H1 (cell line): ENCODE data around the gene HOXD12. TPM values are rescaled to one million over a fixed set of nuclear protein-coding genes. Genes with fewer than 3 reads are reported as not detected.

Experiments used
- RFX5 ChIP-seq: IDR thresholded peaks from 2 replicates; pipeline ENCODE4 v1.6.1; 2011; ENCODE audit warnings: low read depth, low read length, improper control_type of control experiment, borderline replicate concordance
- polyA plus RNA-seq, 7 experiments: library from polyadenylated mRNA; depleted of rRNA in 3 of 7; stranded (reverse) in 5 of 7; unstranded in 2 of 7; fragments of >200 nt in 5 of 7; fragments of 200-250 nt in 2 of 7; gene quantifications; 1 replicate in 5 of 7; 2 replicates in 1 of 7; 4 replicates in 1 of 7; pipeline versions ENCODE4 v1.2.1 to v1.2.3, GENCODE V29; 2011 to 2013; ENCODE audit warnings: missing spikeins in 2 of 7, mixed read lengths in 2 of 7
- total RNA-seq: library from RNA; stranded (reverse); fragmentation: NEBNext Ultra II Directional; extraction: Animal tissue kit (Norgen Biotek cat#: 25700); gene quantifications from 2 replicates; pipeline ENCODE4 v1.2.1, GENCODE V29; 2021
- TF ChIP-seq, protein P1 (sequence below): fragments of 300-600 bp; sonication (generic); IDR thresholded peaks from 2 replicates; pipeline ENCODE4 v1.7.1; 2012; ENCODE audit warnings: low read length, moderate library complexity, mild to moderate bottlenecking, inconsistent platforms; ENCODE audit not compliant: insufficient replicate concordance

Gene HOXD12
- total and polyA plus RNA-seq, 2 of the 8 experiments (the other 6 are each of a cell fraction or from before 2014, with no cell fraction given), result not detected

DNA sequence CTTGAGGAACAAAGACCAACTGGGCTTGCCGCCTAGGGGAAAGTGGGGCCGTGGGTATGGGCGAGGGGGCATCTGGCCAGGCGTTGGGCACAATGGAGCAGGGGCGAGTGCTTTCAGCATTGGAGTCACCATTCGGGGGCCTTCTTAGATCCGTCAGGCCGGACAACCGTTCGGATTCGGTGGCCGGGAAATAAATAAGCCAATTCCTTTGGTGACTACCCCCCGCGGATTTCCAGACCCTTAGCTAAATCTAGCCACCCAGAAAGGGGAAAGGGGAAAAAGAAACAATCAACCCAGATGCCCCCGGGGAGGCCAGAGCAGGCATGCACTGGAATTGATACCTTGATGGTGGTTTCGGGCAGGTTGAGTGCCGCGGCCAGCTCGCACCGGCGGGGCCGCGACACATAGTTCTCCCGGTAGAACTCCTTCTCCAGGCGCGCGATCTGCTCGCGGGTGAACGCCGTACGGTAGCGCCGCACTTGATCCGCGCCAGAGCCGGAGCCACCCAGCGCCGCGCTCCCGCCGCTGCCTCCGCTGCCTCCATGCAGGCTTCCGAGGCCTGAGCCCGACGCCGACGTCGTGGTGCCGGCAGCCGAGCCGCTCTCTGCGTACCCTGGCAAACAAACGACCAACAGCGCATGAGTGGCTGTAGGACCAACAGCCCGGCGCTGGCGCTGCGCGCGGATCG, 17.6 kb upstream of the HOXD12 start (continued):
- TF ChIP-seq, protein P1, sequence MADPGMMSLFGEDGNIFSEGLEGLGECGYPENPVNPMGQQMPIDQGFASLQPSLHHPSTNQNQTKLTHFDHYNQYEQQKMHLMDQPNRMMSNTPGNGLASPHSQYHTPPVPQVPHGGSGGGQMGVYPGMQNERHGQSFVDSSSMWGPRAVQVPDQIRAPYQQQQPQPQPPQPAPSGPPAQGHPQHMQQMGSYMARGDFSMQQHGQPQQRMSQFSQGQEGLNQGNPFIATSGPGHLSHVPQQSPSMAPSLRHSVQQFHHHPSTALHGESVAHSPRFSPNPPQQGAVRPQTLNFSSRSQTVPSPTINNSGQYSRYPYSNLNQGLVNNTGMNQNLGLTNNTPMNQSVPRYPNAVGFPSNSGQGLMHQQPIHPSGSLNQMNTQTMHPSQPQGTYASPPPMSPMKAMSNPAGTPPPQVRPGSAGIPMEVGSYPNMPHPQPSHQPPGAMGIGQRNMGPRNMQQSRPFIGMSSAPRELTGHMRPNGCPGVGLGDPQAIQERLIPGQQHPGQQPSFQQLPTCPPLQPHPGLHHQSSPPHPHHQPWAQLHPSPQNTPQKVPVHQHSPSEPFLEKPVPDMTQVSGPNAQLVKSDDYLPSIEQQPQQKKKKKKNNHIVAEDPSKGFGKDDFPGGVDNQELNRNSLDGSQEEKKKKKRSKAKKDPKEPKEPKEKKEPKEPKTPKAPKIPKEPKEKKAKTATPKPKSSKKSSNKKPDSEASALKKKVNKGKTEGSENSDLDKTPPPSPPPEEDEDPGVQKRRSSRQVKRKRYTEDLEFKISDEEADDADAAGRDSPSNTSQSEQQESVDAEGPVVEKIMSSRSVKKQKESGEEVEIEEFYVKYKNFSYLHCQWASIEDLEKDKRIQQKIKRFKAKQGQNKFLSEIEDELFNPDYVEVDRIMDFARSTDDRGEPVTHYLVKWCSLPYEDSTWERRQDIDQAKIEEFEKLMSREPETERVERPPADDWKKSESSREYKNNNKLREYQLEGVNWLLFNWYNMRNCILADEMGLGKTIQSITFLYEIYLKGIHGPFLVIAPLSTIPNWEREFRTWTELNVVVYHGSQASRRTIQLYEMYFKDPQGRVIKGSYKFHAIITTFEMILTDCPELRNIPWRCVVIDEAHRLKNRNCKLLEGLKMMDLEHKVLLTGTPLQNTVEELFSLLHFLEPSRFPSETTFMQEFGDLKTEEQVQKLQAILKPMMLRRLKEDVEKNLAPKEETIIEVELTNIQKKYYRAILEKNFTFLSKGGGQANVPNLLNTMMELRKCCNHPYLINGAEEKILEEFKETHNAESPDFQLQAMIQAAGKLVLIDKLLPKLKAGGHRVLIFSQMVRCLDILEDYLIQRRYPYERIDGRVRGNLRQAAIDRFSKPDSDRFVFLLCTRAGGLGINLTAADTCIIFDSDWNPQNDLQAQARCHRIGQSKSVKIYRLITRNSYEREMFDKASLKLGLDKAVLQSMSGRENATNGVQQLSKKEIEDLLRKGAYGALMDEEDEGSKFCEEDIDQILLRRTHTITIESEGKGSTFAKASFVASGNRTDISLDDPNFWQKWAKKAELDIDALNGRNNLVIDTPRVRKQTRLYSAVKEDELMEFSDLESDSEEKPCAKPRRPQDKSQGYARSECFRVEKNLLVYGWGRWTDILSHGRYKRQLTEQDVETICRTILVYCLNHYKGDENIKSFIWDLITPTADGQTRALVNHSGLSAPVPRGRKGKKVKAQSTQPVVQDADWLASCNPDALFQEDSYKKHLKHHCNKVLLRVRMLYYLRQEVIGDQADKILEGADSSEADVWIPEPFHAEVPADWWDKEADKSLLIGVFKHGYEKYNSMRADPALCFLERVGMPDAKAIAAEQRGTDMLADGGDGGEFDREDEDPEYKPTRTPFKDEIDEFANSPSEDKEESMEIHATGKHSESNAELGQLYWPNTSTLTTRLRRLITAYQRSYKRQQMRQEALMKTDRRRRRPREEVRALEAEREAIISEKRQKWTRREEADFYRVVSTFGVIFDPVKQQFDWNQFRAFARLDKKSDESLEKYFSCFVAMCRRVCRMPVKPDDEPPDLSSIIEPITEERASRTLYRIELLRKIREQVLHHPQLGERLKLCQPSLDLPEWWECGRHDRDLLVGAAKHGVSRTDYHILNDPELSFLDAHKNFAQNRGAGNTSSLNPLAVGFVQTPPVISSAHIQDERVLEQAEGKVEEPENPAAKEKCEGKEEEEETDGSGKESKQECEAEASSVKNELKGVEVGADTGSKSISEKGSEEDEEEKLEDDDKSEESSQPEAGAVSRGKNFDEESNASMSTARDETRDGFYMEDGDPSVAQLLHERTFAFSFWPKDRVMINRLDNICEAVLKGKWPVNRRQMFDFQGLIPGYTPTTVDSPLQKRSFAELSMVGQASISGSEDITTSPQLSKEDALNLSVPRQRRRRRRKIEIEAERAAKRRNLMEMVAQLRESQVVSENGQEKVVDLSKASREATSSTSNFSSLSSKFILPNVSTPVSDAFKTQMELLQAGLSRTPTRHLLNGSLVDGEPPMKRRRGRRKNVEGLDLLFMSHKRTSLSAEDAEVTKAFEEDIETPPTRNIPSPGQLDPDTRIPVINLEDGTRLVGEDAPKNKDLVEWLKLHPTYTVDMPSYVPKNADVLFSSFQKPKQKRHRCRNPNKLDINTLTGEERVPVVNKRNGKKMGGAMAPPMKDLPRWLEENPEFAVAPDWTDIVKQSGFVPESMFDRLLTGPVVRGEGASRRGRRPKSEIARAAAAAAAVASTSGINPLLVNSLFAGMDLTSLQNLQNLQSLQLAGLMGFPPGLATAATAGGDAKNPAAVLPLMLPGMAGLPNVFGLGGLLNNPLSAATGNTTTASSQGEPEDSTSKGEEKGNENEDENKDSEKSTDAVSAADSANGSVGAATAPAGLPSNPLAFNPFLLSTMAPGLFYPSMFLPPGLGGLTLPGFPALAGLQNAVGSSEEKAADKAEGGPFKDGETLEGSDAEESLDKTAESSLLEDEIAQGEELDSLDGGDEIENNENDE, result no peak
- no peak for TF ChIP-seq RFX5
